DND-41 (cell line): ENCODE measurements around the gene QRFPR.
A peak's percentile ranks its signal among the peaks of the same experiment; 100 is the strongest.

ENCODE experiments used
- ATAC-seq: fragments of 200-7000 bp; cut with Tn5 transposase; 3 replicates; pipeline ENCODE4 v1.9.1; 2021; ENCODE audit warnings: low read depth; ENCODE audit not compliant: insufficient read depth
- DNase-seq: peaks from one replicate; pipeline ENCODE4 v3.0.0-alpha.2; 2020
- H2AFZ ChIP-seq: 2 replicates; pipeline ENCODE4 v1.6.0; 2012; ENCODE audit warnings: low read depth, low read length
- H3K27ac ChIP-seq: 2 replicates; pipeline ENCODE4 v1.5.1; 2012; ENCODE audit warnings: low read length, inconsistent platforms
- H3K27me3 ChIP-seq: fragments of 200-600 bp; sonication (generic); 2 replicates; pipeline ENCODE4 v1.6.0; 2012; ENCODE audit warnings: low read length, mild to moderate bottlenecking, inconsistent platforms; ENCODE audit not compliant: insufficient read depth, poor library complexity
- H3K36me3 ChIP-seq: 2 replicates; pipeline ENCODE4 v1.5.1; 2012; ENCODE audit warnings: low read length, inconsistent platforms; ENCODE audit not compliant: insufficient read depth
- H3K4me1 ChIP-seq: 2 replicates; pipeline ENCODE4 v1.5.1; 2012; ENCODE audit warnings: mild to moderate bottlenecking, low read length; ENCODE audit not compliant: insufficient read depth
- H3K4me2 ChIP-seq: 2 replicates; pipeline ENCODE4 v1.6.0; 2012; ENCODE audit warnings: mild to moderate bottlenecking, moderate library complexity, low read length, inconsistent platforms; ENCODE audit not compliant: insufficient read depth
- H3K4me3 ChIP-seq, 2 experiments: fragments of 200-600 bp in 1 of 2; shearing (Covaris generic) in 1 of 2; 2 replicates each; pipeline ENCODE4 v1.5.1; 2012 to 2016; ENCODE audit warnings: inconsistent platforms in 2 of 2, low read length in 2 of 2, mild to moderate bottlenecking in 2 of 2, low read depth in 1 of 2, moderate library complexity in 1 of 2
- H3K79me2 ChIP-seq: 2 replicates; pipeline ENCODE4 v1.6.0; 2012; ENCODE audit warnings: low read length, inconsistent platforms; ENCODE audit not compliant: insufficient read depth
- H3K9ac ChIP-seq: 2 replicates; pipeline ENCODE4 v1.6.0; 2012; ENCODE audit warnings: low read depth, mild to moderate bottlenecking, inconsistent platforms, low read length, moderate library complexity
- H3K9me3 ChIP-seq: 2 replicates; pipeline ENCODE4 v1.5.1; 2012; ENCODE audit warnings: low read length, moderate library complexity, mild to moderate bottlenecking, inconsistent platforms; ENCODE audit not compliant: insufficient read depth, severe bottlenecking
- H4K20me1 ChIP-seq: 2 replicates; pipeline ENCODE4 v1.6.0; 2012; ENCODE audit warnings: low read length; ENCODE audit not compliant: insufficient read depth
- EZH2 ChIP-seq: IDR thresholded peaks from 3 replicates; pipeline ENCODE4 v1.6.1; 2012; ENCODE audit warnings: borderline replicate concordance, low read depth, mild to moderate bottlenecking, moderate library complexity, low read length, inconsistent platforms; ENCODE audit not compliant: severe bottlenecking
- TF ChIP-seq, protein P1 (sequence below): IDR thresholded peaks from 2 replicates; pipeline ENCODE4 v1.5.1; 2012; ENCODE audit warnings: borderline replicate concordance, low read length, moderate library complexity, mild to moderate bottlenecking; ENCODE audit not compliant: poor library complexity, severe bottlenecking; ENCODE audit errors: extremely low read depth

Gene QRFPR

DNA sequence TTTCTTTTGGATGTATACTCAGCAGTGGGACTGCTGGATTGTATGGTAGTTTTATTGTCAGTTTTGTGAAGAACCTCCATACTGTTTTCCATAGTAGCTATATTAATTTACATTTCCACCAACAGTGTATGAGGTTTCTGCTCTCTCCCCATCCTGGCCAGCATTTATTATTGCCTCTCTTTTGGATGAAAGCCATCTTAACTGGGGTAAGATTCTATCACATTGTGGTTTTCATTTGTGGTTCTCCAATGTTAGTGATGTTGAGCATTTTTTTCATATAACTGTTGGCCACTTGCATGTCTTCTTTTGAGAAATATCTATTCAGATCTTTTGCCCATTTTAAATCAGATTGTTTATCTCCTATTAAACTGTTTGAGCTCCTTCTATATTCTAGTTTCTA lies 27.6 kb downstream of the QRFPR start:
- DNase-seq (no peak), ATAC-seq (peak; percentile 62)
- Histone ChIP-seq H3K27ac (no peak overlapping the region), H3K4me3 (no peak overlapping the region), H3K27me3 (peaks cover 4% of the 10 kb centered on the region), H3K4me2 (no peak overlapping the region), H3K9me3 (no peaks in the 10 kb centered on the region), H3K4me1 (peaks cover 6% of the 10 kb centered on the region; the same call in 1 of the 2 replicates), H3K9ac (no peak overlapping the region), H4K20me1 (no peaks in the 10 kb centered on the region), H3K79me2 (no peaks in the 10 kb centered on the region), H2AFZ (no peak overlapping the region), H3K36me3 (no peaks in the 10 kb centered on the region)
- TF ChIP-seq, protein P1, sequence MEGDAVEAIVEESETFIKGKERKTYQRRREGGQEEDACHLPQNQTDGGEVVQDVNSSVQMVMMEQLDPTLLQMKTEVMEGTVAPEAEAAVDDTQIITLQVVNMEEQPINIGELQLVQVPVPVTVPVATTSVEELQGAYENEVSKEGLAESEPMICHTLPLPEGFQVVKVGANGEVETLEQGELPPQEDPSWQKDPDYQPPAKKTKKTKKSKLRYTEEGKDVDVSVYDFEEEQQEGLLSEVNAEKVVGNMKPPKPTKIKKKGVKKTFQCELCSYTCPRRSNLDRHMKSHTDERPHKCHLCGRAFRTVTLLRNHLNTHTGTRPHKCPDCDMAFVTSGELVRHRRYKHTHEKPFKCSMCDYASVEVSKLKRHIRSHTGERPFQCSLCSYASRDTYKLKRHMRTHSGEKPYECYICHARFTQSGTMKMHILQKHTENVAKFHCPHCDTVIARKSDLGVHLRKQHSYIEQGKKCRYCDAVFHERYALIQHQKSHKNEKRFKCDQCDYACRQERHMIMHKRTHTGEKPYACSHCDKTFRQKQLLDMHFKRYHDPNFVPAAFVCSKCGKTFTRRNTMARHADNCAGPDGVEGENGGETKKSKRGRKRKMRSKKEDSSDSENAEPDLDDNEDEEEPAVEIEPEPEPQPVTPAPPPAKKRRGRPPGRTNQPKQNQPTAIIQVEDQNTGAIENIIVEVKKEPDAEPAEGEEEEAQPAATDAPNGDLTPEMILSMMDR: no peak
- TF ChIP-seq EZH2: no peak

DNA sequence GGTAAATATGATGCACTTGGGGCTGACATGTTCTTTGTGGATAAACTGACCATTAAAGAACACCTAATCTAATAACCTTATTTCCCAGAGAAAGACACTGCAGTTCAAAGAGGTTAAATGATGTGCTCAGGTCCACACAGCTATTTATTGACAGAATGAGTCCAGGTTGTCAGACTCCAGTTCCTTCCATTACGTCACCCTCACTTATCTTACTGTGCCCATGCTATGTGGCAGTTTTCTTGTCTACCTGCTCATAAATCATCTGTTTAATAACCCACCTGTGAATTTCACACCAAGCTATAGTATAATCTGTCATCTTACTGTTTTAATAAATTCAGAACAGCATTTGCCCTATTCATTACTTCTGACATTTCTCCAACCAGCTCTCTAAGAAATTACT lies 36.7 kb downstream of the QRFPR start:
- no peak overlapping the region for H2AFZ ChIP-seq
- H4K20me1 ChIP-seq: no peaks in the 10 kb centered on the region
- H3K4me2 ChIP-seq: no peak overlapping the region
- peaks cover 9% of the 10 kb centered on the region for H3K27me3 ChIP-seq
- H3K79me2 ChIP-seq: no peaks in the 10 kb centered on the region
- no peak overlapping the region for H3K27ac ChIP-seq
- TF ChIP-seq, protein P1: no peak
- TF ChIP-seq EZH2: no peak
- no peaks in the 10 kb centered on the region for H3K9me3 ChIP-seq
- ATAC-seq (no peak), DNase-seq (no peak)
- no peaks in the 10 kb centered on the region for H3K36me3 ChIP-seq
- no peaks in the 10 kb centered on the region for H3K4me1 ChIP-seq
- H3K9ac ChIP-seq: no peak overlapping the region
- no peak overlapping the region for H3K4me3 ChIP-seq

DNA sequence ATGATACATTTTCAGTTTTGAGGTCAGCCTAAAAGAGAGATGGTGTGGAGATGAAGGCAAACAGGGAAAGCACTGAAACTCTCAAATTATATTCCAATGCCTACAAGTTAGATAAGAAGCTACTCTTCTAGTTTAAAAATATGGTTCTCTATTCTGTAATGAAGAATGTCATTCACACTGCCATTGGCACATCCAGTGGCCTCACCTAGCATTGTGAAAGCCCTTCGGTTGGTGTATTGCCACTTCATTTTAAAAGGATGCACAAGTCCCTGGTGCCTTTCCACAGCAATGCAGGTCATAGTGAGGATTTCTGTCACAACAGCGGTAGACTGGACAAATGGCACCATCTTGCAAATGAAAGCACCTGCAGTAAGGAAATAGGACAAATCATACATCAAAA lies 40.6 kb downstream of the QRFPR start:
- ATAC-seq: no peak
- Histone ChIP-seq H3K9me3 (no peaks in the 10 kb centered on the region), H3K27me3 (peaks cover 3% of the 10 kb centered on the region), H2AFZ (no peak overlapping the region), H4K20me1 (no peaks in the 10 kb centered on the region), H3K9ac (no peak overlapping the region), H3K36me3 (no peaks in the 10 kb centered on the region), H3K27ac (no peak overlapping the region), H3K4me1 (no peaks in the 10 kb centered on the region), H3K4me3 (no peak overlapping the region), H3K79me2 (no peaks in the 10 kb centered on the region), H3K4me2 (no peak overlapping the region)
- DNase-seq: no peak
- TF ChIP-seq, protein P1: no peak
- no peak for TF ChIP-seq EZH2

DNA sequence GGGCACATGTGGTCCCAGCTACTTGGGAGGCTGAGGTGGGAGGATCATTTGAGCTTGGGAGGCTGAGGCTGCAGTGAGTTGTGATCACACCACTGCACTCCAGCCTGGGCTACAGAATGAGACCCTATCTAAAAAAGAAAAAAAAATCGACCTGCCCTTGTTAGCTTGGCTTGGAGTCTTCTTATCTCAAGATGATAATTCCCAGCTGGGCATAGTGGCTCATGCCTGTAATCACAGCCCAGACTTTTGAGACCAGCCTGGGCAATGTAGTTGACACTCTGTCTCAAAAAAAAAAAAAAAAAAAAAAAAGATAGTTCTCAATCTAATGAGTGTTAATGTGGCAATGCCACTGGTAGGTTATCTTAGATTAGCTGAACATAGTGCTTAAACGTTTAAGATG lies 41.0 kb downstream of the QRFPR start:
- Histone ChIP-seq H3K9me3 (no peaks in the 10 kb centered on the region), H3K4me2 (no peak overlapping the region), H4K20me1 (no peaks in the 10 kb centered on the region), H3K79me2 (no peaks in the 10 kb centered on the region), H3K4me1 (no peaks in the 10 kb centered on the region), H3K36me3 (no peaks in the 10 kb centered on the region), H3K4me3 (no peak overlapping the region), H2AFZ (no peak overlapping the region), H3K27ac (no peak overlapping the region), H3K9ac (no peak overlapping the region), H3K27me3 (peaks cover 3% of the 10 kb centered on the region)
- ATAC-seq (no peak), DNase-seq (no peak)
- TF ChIP-seq, protein P1: no peak
- no peak for TF ChIP-seq EZH2
